ENCODE measurements around the gene ATG16L2.

DNA sequence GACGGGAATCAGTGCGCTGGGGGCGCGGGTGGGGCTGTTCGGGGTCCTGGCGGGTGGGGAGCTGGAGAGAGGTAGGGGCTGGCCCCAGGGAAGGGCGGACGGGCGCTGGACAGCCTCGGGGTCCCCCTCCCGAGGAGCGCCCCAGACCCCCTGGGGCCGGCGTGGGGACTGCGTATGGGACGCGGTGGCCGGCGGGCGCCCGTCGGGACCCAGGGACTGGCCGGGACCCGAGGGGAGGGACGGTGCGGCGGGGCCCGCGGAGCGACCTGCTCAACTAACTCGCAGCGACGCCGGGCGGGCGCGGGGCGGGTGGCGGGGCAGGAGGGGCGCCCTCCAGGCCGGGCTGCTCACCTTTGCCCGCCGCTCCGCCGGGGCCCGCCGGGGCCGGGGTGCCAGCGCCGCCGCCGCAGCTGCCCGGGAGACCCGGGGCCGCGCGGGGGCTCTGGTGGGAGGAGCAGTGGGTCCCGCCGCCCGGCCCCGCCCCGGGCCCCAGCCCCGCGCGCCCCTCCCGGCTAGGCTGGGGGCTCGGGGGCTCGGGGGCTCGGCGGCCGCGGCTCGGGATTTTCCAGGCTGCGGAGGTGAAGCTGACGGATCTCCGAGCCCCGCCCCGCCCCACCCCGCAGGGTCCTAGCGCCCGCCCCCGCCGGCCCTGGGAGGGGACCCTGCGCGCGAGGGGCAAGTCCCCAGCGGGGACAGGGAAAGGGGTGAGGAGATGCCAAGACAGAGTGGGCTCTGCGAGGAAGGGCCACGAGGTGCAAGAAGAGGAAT lies 32.7 kb upstream of the ATG16L2 start:
- TF ChIP-seq POLR2A (IDR thresholded peaks at IDR 0.05), result no peak
- TF ChIP-seq, protein P1, sequence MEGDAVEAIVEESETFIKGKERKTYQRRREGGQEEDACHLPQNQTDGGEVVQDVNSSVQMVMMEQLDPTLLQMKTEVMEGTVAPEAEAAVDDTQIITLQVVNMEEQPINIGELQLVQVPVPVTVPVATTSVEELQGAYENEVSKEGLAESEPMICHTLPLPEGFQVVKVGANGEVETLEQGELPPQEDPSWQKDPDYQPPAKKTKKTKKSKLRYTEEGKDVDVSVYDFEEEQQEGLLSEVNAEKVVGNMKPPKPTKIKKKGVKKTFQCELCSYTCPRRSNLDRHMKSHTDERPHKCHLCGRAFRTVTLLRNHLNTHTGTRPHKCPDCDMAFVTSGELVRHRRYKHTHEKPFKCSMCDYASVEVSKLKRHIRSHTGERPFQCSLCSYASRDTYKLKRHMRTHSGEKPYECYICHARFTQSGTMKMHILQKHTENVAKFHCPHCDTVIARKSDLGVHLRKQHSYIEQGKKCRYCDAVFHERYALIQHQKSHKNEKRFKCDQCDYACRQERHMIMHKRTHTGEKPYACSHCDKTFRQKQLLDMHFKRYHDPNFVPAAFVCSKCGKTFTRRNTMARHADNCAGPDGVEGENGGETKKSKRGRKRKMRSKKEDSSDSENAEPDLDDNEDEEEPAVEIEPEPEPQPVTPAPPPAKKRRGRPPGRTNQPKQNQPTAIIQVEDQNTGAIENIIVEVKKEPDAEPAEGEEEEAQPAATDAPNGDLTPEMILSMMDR (IDR thresholded peaks at IDR 0.05), result no peak
